Endodermal cell (in vitro differentiated cells): ENCODE results near the gene PI4K2A. TPM values are rescaled to one million over a fixed set of nuclear protein-coding genes. Genes with fewer than 3 reads are reported as not detected.
"Not testable (repeated sequence)": the region's sequence is repeated elsewhere in the genome, so short reads cannot be mapped to it uniquely, and the experiment has no call there.

Experiments used
- DNase-seq: peaks from one replicate; pipeline ENCODE4 v3.0.0-alpha.2; 2017
- H3K27ac ChIP-seq: 2 replicates; pipeline ENCODE4 v1.5.1; 2013; ENCODE audit warnings: mild to moderate bottlenecking, low read depth, low read length, moderate library complexity
- H3K27me3 ChIP-seq: 2 replicates; pipeline ENCODE4 v1.6.1; 2013; ENCODE audit warnings: mild to moderate bottlenecking, low read length, moderate library complexity; ENCODE audit not compliant: insufficient read depth, control insufficient read depth, poor library complexity, severe bottlenecking
- H3K36me3 ChIP-seq: 2 replicates; pipeline ENCODE4 v1.7.0; 2013; ENCODE audit warnings: mild to moderate bottlenecking, low read length, moderate library complexity; ENCODE audit not compliant: control insufficient read depth, insufficient read depth
- H3K4me1 ChIP-seq: one replicate; pipeline ENCODE4 v1.7.0; 2013; ENCODE audit warnings: low read length; ENCODE audit not compliant: control insufficient read depth, insufficient read depth
- H3K4me3 ChIP-seq: 2 replicates; pipeline ENCODE4 v1.5.1; 2013; ENCODE audit warnings: mild to moderate bottlenecking, low read length, moderate library complexity
- H3K9ac ChIP-seq: 2 replicates; pipeline ENCODE4 v1.6.1; 2013; ENCODE audit warnings: mild to moderate bottlenecking, low read length, moderate library complexity; ENCODE audit not compliant: poor library complexity, severe bottlenecking; ENCODE audit errors: extremely low read depth
- H3K9me3 ChIP-seq: 2 replicates; pipeline ENCODE4 v1.6.1; 2013; ENCODE audit warnings: mild to moderate bottlenecking, low read length, moderate library complexity; ENCODE audit not compliant: control insufficient read depth
- H3K27ac Mint-ChIP-seq: 2 replicates; pipeline ENCODE4 v1.8.0; 2020; ENCODE audit warnings: mixed read lengths
- H3K27me3 Mint-ChIP-seq: 2 replicates; pipeline ENCODE4 v1.8.0; 2021; ENCODE audit warnings: mild to moderate bottlenecking, mixed read lengths; ENCODE audit not compliant: insufficient read depth
- H3K36me3 Mint-ChIP-seq: 2 replicates; pipeline ENCODE4 v1.8.0; 2020; ENCODE audit warnings: low read depth, mixed read lengths
- H3K4me1 Mint-ChIP-seq: 2 replicates; pipeline ENCODE4 v1.8.0; 2020; ENCODE audit warnings: mixed read lengths
- H3K4me3 Mint-ChIP-seq: 2 replicates; pipeline ENCODE4 v1.8.0; 2020; ENCODE audit warnings: mild to moderate bottlenecking, moderate library complexity, mixed read lengths
- H3K9me3 Mint-ChIP-seq: 2 replicates; pipeline ENCODE4 v1.8.0; 2020; ENCODE audit warnings: mild to moderate bottlenecking, mixed read lengths
- WGBS, 2 experiments: methylation state at CpG; one replicate each; pipeline versions ENCODE4 v1.1.5 to v1.1.7; 2013; ENCODE audit warnings: missing lambda C conversion rate in 2 of 2, mixed read lengths in 1 of 2; ENCODE audit not compliant: insufficient coverage in 1 of 2, insufficient read length in 1 of 2; 5-methylcytosine and 5-hydroxymethylcytosine counted together
- total RNA-seq, 2 donors: library from RNA; stranded (reverse); fragmentation: NEBNext Ultra II Directional in 1 of 2; extraction: Animal tissue kit (Norgen Biotek cat#: 25700) in 1 of 2; gene quantifications; 2 replicates in 1 of 2; 3 replicates in 1 of 2; pipeline ENCODE4 v1.2.1, GENCODE V29; 2021
- TF ChIP-seq, protein P1 (sequence below): fragments of 200-600 bp; sonication (generic); conservative IDR thresholded peaks from 2 replicates; pipeline ENCODE4 v1.5.0; 2021; ENCODE audit warnings: antibody characterized with exemption, mild to moderate bottlenecking

The PI4K2A gene
- total RNA-seq, 2 donors from 2014 or later, result 14.5 to 18.1 TPM

- H3K9me3 ChIP-seq, result no peaks in the 10 kb centered on the region
- DNase-seq, result no peak
- Mint-ChIP-seq H3K4me3 (no peak overlapping the region), H3K9me3 (peaks cover 4% of the 10 kb centered on the region), H3K27ac (no peak overlapping the region), H3K27me3 (peaks cover 13% of the 10 kb centered on the region), H3K36me3 (no peaks in the 10 kb centered on the region), H3K4me1 (peaks cover 10% of the 10 kb centered on the region)
- 83 to 86% methylated on average over 2 to 3 of the region's 3 CpGs for WGBS, 2 experiments
- H3K4me1 ChIP-seq, result no peaks in the 10 kb centered on the region
- H3K4me3 ChIP-seq, result no peak overlapping the region
- TF ChIP-seq, protein P1, sequence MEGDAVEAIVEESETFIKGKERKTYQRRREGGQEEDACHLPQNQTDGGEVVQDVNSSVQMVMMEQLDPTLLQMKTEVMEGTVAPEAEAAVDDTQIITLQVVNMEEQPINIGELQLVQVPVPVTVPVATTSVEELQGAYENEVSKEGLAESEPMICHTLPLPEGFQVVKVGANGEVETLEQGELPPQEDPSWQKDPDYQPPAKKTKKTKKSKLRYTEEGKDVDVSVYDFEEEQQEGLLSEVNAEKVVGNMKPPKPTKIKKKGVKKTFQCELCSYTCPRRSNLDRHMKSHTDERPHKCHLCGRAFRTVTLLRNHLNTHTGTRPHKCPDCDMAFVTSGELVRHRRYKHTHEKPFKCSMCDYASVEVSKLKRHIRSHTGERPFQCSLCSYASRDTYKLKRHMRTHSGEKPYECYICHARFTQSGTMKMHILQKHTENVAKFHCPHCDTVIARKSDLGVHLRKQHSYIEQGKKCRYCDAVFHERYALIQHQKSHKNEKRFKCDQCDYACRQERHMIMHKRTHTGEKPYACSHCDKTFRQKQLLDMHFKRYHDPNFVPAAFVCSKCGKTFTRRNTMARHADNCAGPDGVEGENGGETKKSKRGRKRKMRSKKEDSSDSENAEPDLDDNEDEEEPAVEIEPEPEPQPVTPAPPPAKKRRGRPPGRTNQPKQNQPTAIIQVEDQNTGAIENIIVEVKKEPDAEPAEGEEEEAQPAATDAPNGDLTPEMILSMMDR, result no peak
- H3K27ac ChIP-seq, result no peak overlapping the region
- no peaks in the 10 kb centered on the region for H3K36me3 ChIP-seq
- H3K27me3 ChIP-seq, result no peaks in the 10 kb centered on the region
- no peak overlapping the region for H3K9ac ChIP-seq
Measured at GRCh38 chr10:97690133-97690532, 49.7 kb downstream of the PI4K2A start.

- not testable (repeated sequence) for H3K4me3 ChIP-seq, H3K27me3 ChIP-seq, H3K27ac ChIP-seq, H3K36me3 ChIP-seq, DNase-seq, H3K9ac ChIP-seq, H3K4me3 Mint-ChIP-seq, H3K9me3 Mint-ChIP-seq, H3K4me1 Mint-ChIP-seq, H3K36me3 Mint-ChIP-seq, H3K27me3 Mint-ChIP-seq, H3K4me1 ChIP-seq, H3K27ac Mint-ChIP-seq, H3K9me3 ChIP-seq
- 88 to 94% methylated on average over 10 to 11 of the region's 11 CpGs for WGBS, 2 experiments
Measured at GRCh38 chr10:97698072-97698655, 57.7 kb downstream of the PI4K2A start.

GRCh38 chr10:97701438-97702069, 61.1 kb downstream of the PI4K2A start:
- TF ChIP-seq, protein P1, result peak; percentile 92
- Histone ChIP-seq H3K27ac (no peak overlapping the region), H3K4me3 (no peak overlapping the region), H3K9ac (no peak overlapping the region), H3K36me3 (no peaks in the 10 kb centered on the region), H3K27me3 (no peaks in the 10 kb centered on the region), H3K4me1 (no peaks in the 10 kb centered on the region), H3K9me3 (no peaks in the 10 kb centered on the region)
- Mint-ChIP-seq H3K4me1 (no peaks in the 10 kb centered on the region), H3K36me3 (no peaks in the 10 kb centered on the region), H3K27me3 (no peaks in the 10 kb centered on the region), H3K27ac (no peak overlapping the region), H3K4me3 (no peak overlapping the region), H3K9me3 (no peaks in the 10 kb centered on the region)
- WGBS, 2 experiments, result 61 to 87% methylated on average over 9 to 12 of the region's 12 CpGs
- peak; percentile 84 for DNase-seq
